Measurements from ENCODE around the gene TLL2. TPM values are rescaled to one million over a fixed set of nuclear protein-coding genes. Genes with fewer than 3 reads are reported as not detected.

Gene TLL2
- total and polyA plus RNA-seq, 9 of the 15 experiments (the other 6 are each of a cell fraction or from before 2014, with no cell fraction given): 0.09 TPM; not detected in 8

DNA sequence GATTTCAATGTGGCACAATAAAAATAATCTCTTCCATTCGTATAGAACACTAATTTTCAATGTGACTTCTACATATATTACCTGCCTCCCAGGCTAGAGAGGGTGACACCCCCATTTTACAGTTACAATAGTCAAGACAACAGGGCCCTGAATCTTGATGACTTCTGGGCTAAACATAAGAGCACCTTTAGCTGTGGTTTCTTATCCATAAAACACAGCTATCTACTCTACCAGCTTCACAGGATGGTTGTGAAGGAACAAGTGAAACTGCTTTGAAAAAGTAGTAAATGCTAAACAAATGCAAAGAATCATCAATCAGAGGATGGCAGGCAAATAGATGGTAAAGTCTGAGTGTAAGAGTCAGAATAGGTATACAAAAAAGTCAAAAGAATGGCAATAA lies 3.6 kb upstream of the TLL2 start (continued):
- TF ChIP-seq ARHGAP35 (IDR thresholded peaks at IDR 0.05; ENCODE audit: partially characterized antibody): no peak
- TF ChIP-seq EGR1 (conservative IDR thresholded peaks at IDR 0.05): no peak
- no peak for TF ChIP-seq RAD51 (IDR thresholded peaks at IDR 0.05; ENCODE audit: borderline replicate concordance, low read depth)
- TF ChIP-seq, protein P1, sequence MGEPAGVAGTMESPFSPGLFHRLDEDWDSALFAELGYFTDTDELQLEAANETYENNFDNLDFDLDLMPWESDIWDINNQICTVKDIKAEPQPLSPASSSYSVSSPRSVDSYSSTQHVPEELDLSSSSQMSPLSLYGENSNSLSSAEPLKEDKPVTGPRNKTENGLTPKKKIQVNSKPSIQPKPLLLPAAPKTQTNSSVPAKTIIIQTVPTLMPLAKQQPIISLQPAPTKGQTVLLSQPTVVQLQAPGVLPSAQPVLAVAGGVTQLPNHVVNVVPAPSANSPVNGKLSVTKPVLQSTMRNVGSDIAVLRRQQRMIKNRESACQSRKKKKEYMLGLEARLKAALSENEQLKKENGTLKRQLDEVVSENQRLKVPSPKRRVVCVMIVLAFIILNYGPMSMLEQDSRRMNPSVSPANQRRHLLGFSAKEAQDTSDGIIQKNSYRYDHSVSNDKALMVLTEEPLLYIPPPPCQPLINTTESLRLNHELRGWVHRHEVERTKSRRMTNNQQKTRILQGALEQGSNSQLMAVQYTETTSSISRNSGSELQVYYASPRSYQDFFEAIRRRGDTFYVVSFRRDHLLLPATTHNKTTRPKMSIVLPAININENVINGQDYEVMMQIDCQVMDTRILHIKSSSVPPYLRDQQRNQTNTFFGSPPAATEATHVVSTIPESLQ (CRISPR knock-in tag; IDR thresholded peaks at IDR 0.05): no peak
- TF ChIP-seq, protein P2, sequence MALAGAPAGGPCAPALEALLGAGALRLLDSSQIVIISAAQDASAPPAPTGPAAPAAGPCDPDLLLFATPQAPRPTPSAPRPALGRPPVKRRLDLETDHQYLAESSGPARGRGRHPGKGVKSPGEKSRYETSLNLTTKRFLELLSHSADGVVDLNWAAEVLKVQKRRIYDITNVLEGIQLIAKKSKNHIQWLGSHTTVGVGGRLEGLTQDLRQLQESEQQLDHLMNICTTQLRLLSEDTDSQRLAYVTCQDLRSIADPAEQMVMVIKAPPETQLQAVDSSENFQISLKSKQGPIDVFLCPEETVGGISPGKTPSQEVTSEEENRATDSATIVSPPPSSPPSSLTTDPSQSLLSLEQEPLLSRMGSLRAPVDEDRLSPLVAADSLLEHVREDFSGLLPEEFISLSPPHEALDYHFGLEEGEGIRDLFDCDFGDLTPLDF (CRISPR knock-in tag; IDR thresholded peaks at IDR 0.05): no peak
- TF ChIP-seq, protein P3, sequence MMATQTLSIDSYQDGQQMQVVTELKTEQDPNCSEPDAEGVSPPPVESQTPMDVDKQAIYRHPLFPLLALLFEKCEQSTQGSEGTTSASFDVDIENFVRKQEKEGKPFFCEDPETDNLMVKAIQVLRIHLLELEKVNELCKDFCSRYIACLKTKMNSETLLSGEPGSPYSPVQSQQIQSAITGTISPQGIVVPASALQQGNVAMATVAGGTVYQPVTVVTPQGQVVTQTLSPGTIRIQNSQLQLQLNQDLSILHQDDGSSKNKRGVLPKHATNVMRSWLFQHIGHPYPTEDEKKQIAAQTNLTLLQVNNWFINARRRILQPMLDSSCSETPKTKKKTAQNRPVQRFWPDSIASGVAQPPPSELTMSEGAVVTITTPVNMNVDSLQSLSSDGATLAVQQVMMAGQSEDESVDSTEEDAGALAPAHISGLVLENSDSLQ (IDR thresholded peaks at IDR 0.05): peak; percentile 38; the same call in 1 of the 2 replicates
- TF ChIP-seq, protein P4, sequence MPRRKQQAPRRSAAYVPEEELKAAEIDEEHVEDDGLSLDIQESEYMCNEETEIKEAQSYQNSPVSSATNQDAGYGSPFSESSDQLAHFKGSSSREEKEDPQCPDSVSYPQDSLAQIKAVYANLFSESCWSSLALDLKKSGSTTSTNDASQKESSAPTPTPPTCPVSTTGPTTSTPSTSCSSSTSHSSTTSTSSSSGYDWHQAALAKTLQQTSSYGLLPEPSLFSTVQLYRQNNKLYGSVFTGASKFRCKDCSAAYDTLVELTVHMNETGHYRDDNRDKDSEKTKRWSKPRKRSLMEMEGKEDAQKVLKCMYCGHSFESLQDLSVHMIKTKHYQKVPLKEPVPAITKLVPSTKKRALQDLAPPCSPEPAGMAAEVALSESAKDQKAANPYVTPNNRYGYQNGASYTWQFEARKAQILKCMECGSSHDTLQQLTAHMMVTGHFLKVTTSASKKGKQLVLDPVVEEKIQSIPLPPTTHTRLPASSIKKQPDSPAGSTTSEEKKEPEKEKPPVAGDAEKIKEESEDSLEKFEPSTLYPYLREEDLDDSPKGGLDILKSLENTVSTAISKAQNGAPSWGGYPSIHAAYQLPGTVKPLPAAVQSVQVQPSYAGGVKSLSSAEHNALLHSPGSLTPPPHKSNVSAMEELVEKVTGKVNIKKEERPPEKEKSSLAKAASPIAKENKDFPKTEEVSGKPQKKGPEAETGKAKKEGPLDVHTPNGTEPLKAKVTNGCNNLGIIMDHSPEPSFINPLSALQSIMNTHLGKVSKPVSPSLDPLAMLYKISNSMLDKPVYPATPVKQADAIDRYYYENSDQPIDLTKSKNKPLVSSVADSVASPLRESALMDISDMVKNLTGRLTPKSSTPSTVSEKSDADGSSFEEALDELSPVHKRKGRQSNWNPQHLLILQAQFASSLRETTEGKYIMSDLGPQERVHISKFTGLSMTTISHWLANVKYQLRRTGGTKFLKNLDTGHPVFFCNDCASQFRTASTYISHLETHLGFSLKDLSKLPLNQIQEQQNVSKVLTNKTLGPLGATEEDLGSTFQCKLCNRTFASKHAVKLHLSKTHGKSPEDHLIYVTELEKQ (CRISPR knock-in tag; IDR thresholded peaks at IDR 0.05): no peak
- no peak for TF ChIP-seq HDGF (IDR thresholded peaks at IDR 0.05)
- peak; percentile 32; the same call in 1 of the 2 replicates for TF ChIP-seq TEAD4 (IDR thresholded peaks at IDR 0.05; ENCODE audit: low read length)
- TF ChIP-seq TEAD4 (CRISPR knock-in tag; IDR thresholded peaks at IDR 0.05; ENCODE audit: borderline replicate concordance): no peak
- no peak for TF ChIP-seq HSF4 (CRISPR knock-in tag; IDR thresholded peaks at IDR 0.05; ENCODE audit: borderline replicate concordance)
- TF ChIP-seq, protein P5, sequence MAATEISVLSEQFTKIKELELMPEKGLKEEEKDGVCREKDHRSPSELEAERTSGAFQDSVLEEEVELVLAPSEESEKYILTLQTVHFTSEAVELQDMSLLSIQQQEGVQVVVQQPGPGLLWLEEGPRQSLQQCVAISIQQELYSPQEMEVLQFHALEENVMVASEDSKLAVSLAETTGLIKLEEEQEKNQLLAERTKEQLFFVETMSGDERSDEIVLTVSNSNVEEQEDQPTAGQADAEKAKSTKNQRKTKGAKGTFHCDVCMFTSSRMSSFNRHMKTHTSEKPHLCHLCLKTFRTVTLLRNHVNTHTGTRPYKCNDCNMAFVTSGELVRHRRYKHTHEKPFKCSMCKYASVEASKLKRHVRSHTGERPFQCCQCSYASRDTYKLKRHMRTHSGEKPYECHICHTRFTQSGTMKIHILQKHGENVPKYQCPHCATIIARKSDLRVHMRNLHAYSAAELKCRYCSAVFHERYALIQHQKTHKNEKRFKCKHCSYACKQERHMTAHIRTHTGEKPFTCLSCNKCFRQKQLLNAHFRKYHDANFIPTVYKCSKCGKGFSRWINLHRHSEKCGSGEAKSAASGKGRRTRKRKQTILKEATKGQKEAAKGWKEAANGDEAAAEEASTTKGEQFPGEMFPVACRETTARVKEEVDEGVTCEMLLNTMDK (IDR thresholded peaks at IDR 0.05; ENCODE audit: borderline replicate concordance, insufficient read depth, low read depth, low read length, poor library complexity, severe bottlenecking): no peak
- no peak for TF ChIP-seq ZNF324 (CRISPR knock-in tag; IDR thresholded peaks at IDR 0.05)
- no peak for TF ChIP-seq NRF1 (conservative IDR thresholded peaks at IDR 0.05 in 1 of 2, IDR thresholded peaks at IDR 0.05 in 1 of 2)
- peak; percentile 65 for TF ChIP-seq TCF3 (CRISPR knock-in tag; IDR thresholded peaks at IDR 0.05)
- no peak for TF ChIP-seq NELFE (IDR thresholded peaks at IDR 0.05; ENCODE audit: insufficient read depth, insufficient read length)
- TF ChIP-seq ZNF830 (CRISPR knock-in tag; IDR thresholded peaks at IDR 0.05): no peak
- no peak for TF ChIP-seq DLX4 (CRISPR knock-in tag; IDR thresholded peaks at IDR 0.05)
- peak; percentile 46 for TF ChIP-seq MEIS2 (IDR thresholded peaks at IDR 0.05; ENCODE audit: partially characterized antibody)

Measured in K562 (cell line).